ENCODE results near the gene LSM2. TPM values are rescaled to one million over a fixed set of nuclear protein-coding genes. Genes with fewer than 3 reads are reported as not detected.

The LSM2 gene
- polyA plus RNA-seq, 1 donor (not counting 4 experiments of a cell fraction or from before 2014, with no cell fraction given) = 46.5 TPM

DNA sequence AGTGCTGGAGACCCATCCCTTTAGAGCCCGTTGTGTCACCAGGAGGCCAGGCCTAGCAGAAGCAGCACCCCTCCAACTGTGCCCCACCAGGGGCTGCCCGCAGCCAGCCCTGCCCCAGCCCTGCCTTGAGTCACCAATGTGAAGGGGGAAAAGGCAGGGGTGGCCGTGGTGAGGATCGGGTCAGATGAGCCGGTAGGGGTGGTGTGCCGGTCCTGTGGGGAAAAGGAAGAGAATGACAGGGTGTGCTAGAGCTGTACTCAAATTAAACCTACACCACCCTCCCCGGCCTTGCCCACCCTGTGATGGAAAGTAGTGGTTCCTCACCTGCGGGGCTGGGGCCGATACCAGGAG is 41.2 kb downstream of the LSM2 start:
- no peak overlapping the region for H3K27ac ChIP-seq (ENCODE audit: control insufficient read depth, insufficient read depth, low read length)

DNA sequence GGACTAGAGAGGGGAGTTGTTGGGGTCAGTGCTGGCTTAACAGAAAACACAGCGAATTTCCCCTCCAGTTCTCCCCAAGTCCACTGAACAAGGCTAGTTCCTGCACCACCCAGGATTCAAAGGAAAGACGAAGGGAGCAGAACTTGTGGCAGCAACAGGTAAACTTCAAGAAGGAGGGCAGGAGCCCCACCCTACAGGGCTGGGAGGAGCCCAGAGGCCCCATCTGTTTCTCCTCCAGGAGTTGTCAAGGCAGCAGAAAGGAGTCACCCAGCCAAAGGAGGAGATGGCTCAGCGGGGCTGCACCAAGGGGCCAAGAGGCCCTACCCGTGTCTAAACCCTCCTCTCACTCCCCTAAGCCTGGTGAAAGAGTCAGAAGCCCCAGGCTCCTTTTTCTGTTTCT is 42.6 kb downstream of the LSM2 start:
- no peaks in the 10 kb centered on the region for H3K79me2 ChIP-seq (ENCODE audit: control insufficient read depth, insufficient read depth, low read length)
- no peaks in the 10 kb centered on the region for H3K9me3 ChIP-seq (ENCODE audit: control insufficient read depth, low read depth, low read length)
- dilution Hi-C loops (cut with MboI; ENCODE audit: extremely low pct_ligation_motif_present, low sequenced_read_pairs) = no loop called here
- H3K4me2 ChIP-seq (ENCODE audit: control insufficient read depth, extremely low read depth, insufficient read depth, low read depth, low read length) = no peak overlapping the region
- DNase-seq (ENCODE audit: low read depth, low spot score) (no peak), FAIRE-seq (no peak)
- TF ChIP-seq EZH2 (IDR thresholded peaks at IDR 0.05; ENCODE audit: low read length) = no peak
- TF ChIP-seq, protein P1, sequence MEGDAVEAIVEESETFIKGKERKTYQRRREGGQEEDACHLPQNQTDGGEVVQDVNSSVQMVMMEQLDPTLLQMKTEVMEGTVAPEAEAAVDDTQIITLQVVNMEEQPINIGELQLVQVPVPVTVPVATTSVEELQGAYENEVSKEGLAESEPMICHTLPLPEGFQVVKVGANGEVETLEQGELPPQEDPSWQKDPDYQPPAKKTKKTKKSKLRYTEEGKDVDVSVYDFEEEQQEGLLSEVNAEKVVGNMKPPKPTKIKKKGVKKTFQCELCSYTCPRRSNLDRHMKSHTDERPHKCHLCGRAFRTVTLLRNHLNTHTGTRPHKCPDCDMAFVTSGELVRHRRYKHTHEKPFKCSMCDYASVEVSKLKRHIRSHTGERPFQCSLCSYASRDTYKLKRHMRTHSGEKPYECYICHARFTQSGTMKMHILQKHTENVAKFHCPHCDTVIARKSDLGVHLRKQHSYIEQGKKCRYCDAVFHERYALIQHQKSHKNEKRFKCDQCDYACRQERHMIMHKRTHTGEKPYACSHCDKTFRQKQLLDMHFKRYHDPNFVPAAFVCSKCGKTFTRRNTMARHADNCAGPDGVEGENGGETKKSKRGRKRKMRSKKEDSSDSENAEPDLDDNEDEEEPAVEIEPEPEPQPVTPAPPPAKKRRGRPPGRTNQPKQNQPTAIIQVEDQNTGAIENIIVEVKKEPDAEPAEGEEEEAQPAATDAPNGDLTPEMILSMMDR (optimal IDR thresholded peaks at IDR 0.05 in 1 of 3, IDR thresholded peaks at IDR 0.05 in 1 of 3, conservative IDR thresholded peaks at IDR 0.05 in 1 of 3; ENCODE audit: extremely low read depth in 1 of 3, insufficient read depth in 2 of 3, low read length in 3 of 3) = no peak
- H3K36me3 ChIP-seq (ENCODE audit: control insufficient read depth in 2 of 2, extremely low read depth in 1 of 2, insufficient read depth in 2 of 2, low read length in 2 of 2) = peaks cover 6 to 13% of the 10 kb centered on the region in 2 experiments
- no peak overlapping the region for H3K9ac ChIP-seq (ENCODE audit: control insufficient read depth, extremely low read depth, insufficient read depth, low read length)
- H3K27ac ChIP-seq (ENCODE audit: control insufficient read depth, insufficient read depth, low read length) = no peak overlapping the region
- peaks cover 5% of the 10 kb centered on the region for H3K4me1 ChIP-seq (ENCODE audit: control insufficient read depth, extremely low read depth, insufficient read depth, low read length)
- H2AFZ ChIP-seq (ENCODE audit: control insufficient read depth, low read length) = no peak overlapping the region
- no peaks in the 10 kb centered on the region for H4K20me1 ChIP-seq (ENCODE audit: control insufficient read depth, extremely low read depth, insufficient read depth, low read length)
- no peaks in the 10 kb centered on the region for H3K27me3 ChIP-seq (ENCODE audit: control insufficient read depth, extremely low read depth, insufficient read depth, low read length)
- no peaks in the 10 kb centered on the region for H3K9me1 ChIP-seq (ENCODE audit: control insufficient read depth, extremely low read depth, insufficient read depth, low read length)
- H3K4me3 ChIP-seq (ENCODE audit: control insufficient read depth in 2 of 3, extremely low read depth in 1 of 3, insufficient read depth in 2 of 3, low read depth in 1 of 3, low read length in 3 of 3) = no peak overlapping the region

More for the DNA sequence above, 41.2 kb downstream of the LSM2 start:
- Histone ChIP-seq H3K4me3 (ENCODE audit: control insufficient read depth in 2 of 3, extremely low read depth in 1 of 3, insufficient read depth in 2 of 3, low read depth in 1 of 3, low read length in 3 of 3) (no peak overlapping the region), H4K20me1 (ENCODE audit: control insufficient read depth, extremely low read depth, insufficient read depth, low read length) (no peaks in the 10 kb centered on the region), H2AFZ (ENCODE audit: control insufficient read depth, low read length) (no peak overlapping the region), H3K9ac (ENCODE audit: control insufficient read depth, extremely low read depth, insufficient read depth, low read length) (no peak overlapping the region), H3K79me2 (ENCODE audit: control insufficient read depth, insufficient read depth, low read length) (no peaks in the 10 kb centered on the region), H3K9me1 (ENCODE audit: control insufficient read depth, extremely low read depth, insufficient read depth, low read length) (peaks cover 2% of the 10 kb centered on the region), H3K4me1 (ENCODE audit: control insufficient read depth, extremely low read depth, insufficient read depth, low read length) (peaks cover 5% of the 10 kb centered on the region), H3K27me3 (ENCODE audit: control insufficient read depth, extremely low read depth, insufficient read depth, low read length) (no peaks in the 10 kb centered on the region), H3K4me2 (ENCODE audit: control insufficient read depth, extremely low read depth, insufficient read depth, low read depth, low read length) (no peak overlapping the region), H3K36me3 (ENCODE audit: control insufficient read depth in 2 of 2, extremely low read depth in 1 of 2, insufficient read depth in 2 of 2, low read length in 2 of 2) (peaks cover 3 to 5% of the 10 kb centered on the region in 2 experiments), H3K9me3 (ENCODE audit: control insufficient read depth, low read depth, low read length) (no peaks in the 10 kb centered on the region)
- no peak for TF ChIP-seq EZH2 (IDR thresholded peaks at IDR 0.05; ENCODE audit: low read length)
- TF ChIP-seq, protein P1 (optimal IDR thresholded peaks at IDR 0.05 in 1 of 3, IDR thresholded peaks at IDR 0.05 in 1 of 3, conservative IDR thresholded peaks at IDR 0.05 in 1 of 3; ENCODE audit: extremely low read depth in 1 of 3, insufficient read depth in 2 of 3, low read length in 3 of 3) = no peak
- FAIRE-seq = no peak
- dilution Hi-C loops (cut with MboI; ENCODE audit: extremely low pct_ligation_motif_present, low sequenced_read_pairs) = no loop called here
- DNase-seq (ENCODE audit: low read depth, low spot score) = no peak
